HepG2 (cell line): ENCODE measurements around the gene EXOSC6. TPM values are rescaled to one million over a fixed set of nuclear protein-coding genes. Genes with fewer than 3 reads are reported as not detected.

Experiments
- CSRNP1 ChIP-seq: sonication (generic); formaldehyde crosslinking; IDR thresholded peaks from 2 replicates; pipeline ENCODE4 v1.8.1; 2023; ENCODE audit warnings: mild to moderate bottlenecking, missing genetic modification reagents
- ETS1 ChIP-seq: sonication (generic); formaldehyde crosslinking; IDR thresholded peaks from 2 replicates; pipeline ENCODE4 v1.4.0; 2020; ENCODE audit warnings: missing genetic modification reagents
- FOXC1 ChIP-seq: sonication (generic); formaldehyde crosslinking; IDR thresholded peaks from 2 replicates; pipeline ENCODE4 v1.8.0; 2022; ENCODE audit warnings: mild to moderate bottlenecking, missing genetic modification reagents, borderline replicate concordance
- IRF9 ChIP-seq: sonication (generic); formaldehyde crosslinking; IDR thresholded peaks from 2 replicates; pipeline ENCODE4 v1.8.0; 2022; ENCODE audit warnings: missing genetic modification reagents, mild to moderate bottlenecking, borderline replicate concordance
- KLF6 ChIP-seq: IDR thresholded peaks from 2 replicates; pipeline ENCODE4 v1.8.0; 2016; ENCODE audit warnings: missing biosample characterization, missing genetic modification reagents
- MAX ChIP-seq: IDR thresholded peaks from 2 replicates; pipeline ENCODE4 v1.6.1; 2012; ENCODE audit warnings: inconsistent platforms
- MBD4 ChIP-seq: IDR thresholded peaks from 2 replicates; pipeline ENCODE4 v1.6.1; 2012; ENCODE audit warnings: low read length, inconsistent platforms, borderline replicate concordance
- MXI1 ChIP-seq: IDR thresholded peaks from 3 replicates; pipeline ENCODE4 v1.6.1; 2012; ENCODE audit warnings: low read depth, low read length, inconsistent platforms, borderline replicate concordance
- NR1H2 ChIP-seq: sonication (generic); formaldehyde crosslinking; IDR thresholded peaks from 2 replicates; pipeline ENCODE4 v1.8.1; 2022; ENCODE audit warnings: low read depth, missing genetic modification reagents, borderline replicate concordance
- NR2F6 ChIP-seq, 2 experiments: IDR thresholded peaks; 2 replicates each; pipeline ENCODE4 v1.6.1; 2016; ENCODE audit warnings: antibody characterized with exemption in 1 of 2, mild to moderate bottlenecking in 1 of 2
- PRMT3 ChIP-seq: sonication (generic); formaldehyde crosslinking; IDR thresholded peaks from 2 replicates; pipeline ENCODE4 v1.8.1; 2022; ENCODE audit warnings: low read depth, mild to moderate bottlenecking, moderate library complexity, missing genetic modification reagents, borderline replicate concordance
- RXRB ChIP-seq: IDR thresholded peaks from 2 replicates; pipeline ENCODE4 v1.6.1; 2016; ENCODE audit warnings: borderline replicate concordance, missing genetic modification reagents, missing compliant biosample characterization
- SYNCRIP ChIP-seq: fragments of 200-400 bp; formaldehyde crosslinking; IDR thresholded peaks from 2 replicates; pipeline ENCODE4 v1.6.1; 2018; ENCODE audit warnings: mild to moderate bottlenecking, low read depth, low read length; ENCODE audit not compliant: insufficient read depth
- TEAD2 ChIP-seq: sonication (generic); formaldehyde crosslinking; IDR thresholded peaks from 2 replicates; pipeline ENCODE4 v1.9.0; 2021; ENCODE audit warnings: missing genetic modification reagents
- TOE1 ChIP-seq: sonication (generic); formaldehyde crosslinking; IDR thresholded peaks from 2 replicates; pipeline ENCODE4 v1.4.0; 2020; ENCODE audit warnings: mild to moderate bottlenecking, missing genetic modification reagents
- ZNF143 ChIP-seq: sonication (generic); formaldehyde crosslinking; IDR thresholded peaks from 2 replicates; pipeline ENCODE4 v1.4.0; 2020; ENCODE audit warnings: missing genetic modification reagents
- ZNF207 ChIP-seq: fragments of 450-650 bp; IDR thresholded peaks from 2 replicates; pipeline ENCODE4 v1.6.1; 2016; ENCODE audit warnings: antibody characterized with exemption, borderline replicate concordance
- ZNF225 ChIP-seq: sonication (generic); formaldehyde crosslinking; IDR thresholded peaks from 2 replicates; pipeline ENCODE4 v1.4.0; 2020; ENCODE audit warnings: mild to moderate bottlenecking, missing genetic modification reagents
- ZNF550 ChIP-seq: sonication (generic); formaldehyde crosslinking; IDR thresholded peaks from 2 replicates; pipeline ENCODE4 v1.4.0; 2020; ENCODE audit warnings: mild to moderate bottlenecking, missing genetic modification reagents, borderline replicate concordance
- ZNF558 ChIP-seq: sonication (generic); formaldehyde crosslinking; IDR thresholded peaks from 2 replicates; pipeline ENCODE4 v1.9.0; 2022; ENCODE audit warnings: mild to moderate bottlenecking, missing genetic modification reagents, borderline replicate concordance
- ZNF674 ChIP-seq: sonication (generic); formaldehyde crosslinking; IDR thresholded peaks from 2 replicates; pipeline ENCODE4 v1.5.0; 2020; ENCODE audit warnings: low read depth, mild to moderate bottlenecking, missing genetic modification reagents
- ZNF710 ChIP-seq: sonication (generic); formaldehyde crosslinking; IDR thresholded peaks from 2 replicates; pipeline ENCODE4 v1.5.0; 2020; ENCODE audit warnings: mild to moderate bottlenecking, missing genetic modification reagents, borderline replicate concordance
- polyA plus RNA-seq, 8 experiments: library from polyadenylated mRNA; depleted of rRNA in 3 of 8; stranded (reverse) in 7 of 8; unstranded in 1 of 8; fragments of >200 nt; fragmentation: Illumina TruSeq in 4 of 8; extraction: Trizol in 4 of 8; gene quantifications; 2 replicates each; pipeline versions ENCODE4 v1.2.1 to v1.2.3, GENCODE V29; 2011 to 2016; ENCODE audit warnings: low read depth in 4 of 8, missing spikeins in 1 of 8, mixed read lengths in 1 of 8; ENCODE audit not compliant: insufficient read depth in 1 of 8
- total RNA-seq, 5 experiments: library from RNA; depleted of rRNA; stranded (reverse); fragments of >200 nt; fragmentation: Illumina TruSeq; extraction: Trizol; gene quantifications; 2 replicates each; pipeline ENCODE4 v1.2.3, GENCODE V29; 2016; ENCODE audit warnings: low read depth in 1 of 5

EXOSC6 gene
- total and polyA plus RNA-seq, 2 of the 13 experiments (the other 11 are each of a cell fraction or from before 2014, with no cell fraction given): 13.1 to 39.9 TPM

- TF ChIP-seq MBD4 (no peak), TOE1 (CRISPR knock-in tag) (no peak), PRMT3 (CRISPR knock-in tag) (no peak), MAX (peak; percentile 92), ZNF143 (CRISPR knock-in tag) (no peak; the same call in 1 of the 2 replicates), SYNCRIP (no peak), ZNF207 (no peak), MXI1 (peak; percentile 84; the same call in 2 of the 3 replicates), NR1H2 (CRISPR knock-in tag) (no peak; the same call in 1 of the 2 replicates), ZNF550 (CRISPR knock-in tag) (0 out of 2 replicates have a peak, but pooled peaks have one; percentile 51), ETS1 (CRISPR knock-in tag) (no peak), KLF6 (CRISPR knock-in tag) (peak; percentile 76), CSRNP1 (CRISPR knock-in tag) (peak; percentile 96), FOXC1 (CRISPR knock-in tag) (peak; percentile 99), ZNF225 (CRISPR knock-in tag) (peak; percentile 98), ZNF558 (CRISPR knock-in tag) (peak; percentile 90; the same call in 1 of the 2 replicates), TEAD2 (CRISPR knock-in tag) (no peak), NR2F6 (IDR thresholded peaks at IDR 0.05) (no peak; the same call in 1 of the 2 replicates), NR2F6 (CRISPR knock-in tag; IDR thresholded peaks at IDR 0.05) (peak; percentile 34; the same call in 1 of the 2 replicates), ZNF674 (CRISPR knock-in tag) (peak; percentile 96; the same call in 1 of the 2 replicates), RXRB (CRISPR knock-in tag) (peak; percentile 63), ZNF710 (CRISPR knock-in tag) (peak; percentile 88), IRF9 (peak; percentile 95; the same call in 1 of the 2 replicates)
These were observed 47.5 kb upstream of the EXOSC6 start, which contains the start of gene DDX19B (continued) for GRCh38 chr16:70298988-70299938.
